ENCODE results near the gene IL12RB2. TPM values are rescaled to one million over a fixed set of nuclear protein-coding genes. Genes with fewer than 3 reads are reported as not detected.

Gene IL12RB2
- total RNA-seq, 4 donors from 2014 or later, result 0.87 to 6.5 (median 1.7) TPM

- peak; percentile 91 to 92 for DNase-seq (ENCODE audit: low spot score in 2 of 2)
- 1% methylated on average over 47 to 62 of the region's 62 CpGs for WGBS, 2 donors
- peak; percentile 53 to 56 for TF ChIP-seq POLR2A (IDR thresholded peaks at IDR 0.05)
- TF ChIP-seq EP300 (IDR thresholded peaks at IDR 0.05), result peak in 1 of 2 donors; percentile 97
- no peak for TF ChIP-seq CTCF (IDR thresholded peaks at IDR 0.05)
Observed at GRCh38 chr1:67430358-67431155, 122.9 kb downstream of the IL12RB2 start, which contains the start of gene SERBP1. Gene SERBP1, minus strand, starts transcription at chr1:67430402. Its CDS starts 102 bp downstream, at chr1:67430300.

GRCh38 chr1:67431156-67431765 is 123.6 kb downstream of the IL12RB2 start:
- Histone ChIP-seq H3K4me3 (peak overlapping the region; percentile 82 to 87 (median 84)), H3K36me3 (no peaks in the 10 kb centered on the region), H3K4me1 (peaks cover 0 to 48% (median 18%) of the 10 kb centered on the region in 4 donors), H3K27me3 (no peaks in the 10 kb centered on the region), H3K27ac (peak overlapping the region; percentile 88 to 96 (median 92)), H3K9me3 (no peaks in the 10 kb centered on the region)
- TF ChIP-seq CTCF (IDR thresholded peaks at IDR 0.05) (no peak), EP300 (IDR thresholded peaks at IDR 0.05) (no peak)
- WGBS, 2 donors, result 19 to 20% methylated on average over 12 of the region's 12 CpGs
- no peak for DNase-seq (ENCODE audit: low spot score in 2 of 2)

More at GRCh38 chr1:67430358-67431155, 122.9 kb downstream of the IL12RB2 start, which contains the start of gene SERBP1:
- Histone ChIP-seq H3K9me3 (no peaks in the 10 kb centered on the region), H3K27ac (peak within 1 kb of the TSS; percentile 88 to 96 (median 92)), H3K4me1 (peaks cover 0 to 55% (median 22%) of the 10 kb centered on the region in 4 donors), H3K36me3 (peaks cover 0 to 7% (median 6%) of the 10 kb centered on the region in 3 donors), H3K27me3 (no peaks in the 10 kb centered on the region), H3K4me3 (peak within 1 kb of the TSS; percentile 82 to 87 (median 84))

- TF ChIP-seq CTCF (IDR thresholded peaks at IDR 0.05), result no peak
- TF ChIP-seq EP300 (IDR thresholded peaks at IDR 0.05), result no peak
- TF ChIP-seq POLR2A (IDR thresholded peaks at IDR 0.05), result no peak
- H3K9me3 ChIP-seq, result no peaks in the 10 kb centered on the region
- peaks cover 0 to 40% (median 11%) of the 10 kb centered on the region in 4 donors for H3K4me1 ChIP-seq
- 50 to 55% methylated on average over 8 of the region's 8 CpGs for WGBS, 2 donors
- no peak for DNase-seq (ENCODE audit: low spot score in 2 of 2)
- no peaks in the 10 kb centered on the region for H3K36me3 ChIP-seq
- H3K27ac ChIP-seq, result peak overlapping the region in 2 of 4 donors; percentile 92 to 96
- peak overlapping the region in 1 of 4 donors; percentile 83 for H3K4me3 ChIP-seq
- no peaks in the 10 kb centered on the region for H3K27me3 ChIP-seq
Observed at GRCh38 chr1:67431869-67432578, 124.4 kb downstream of the IL12RB2 start.

GRCh38 chr1:67432745-67433144 is 125.1 kb downstream of the IL12RB2 start:
- no peak for DNase-seq (ENCODE audit: low spot score in 2 of 2)
- H3K36me3 ChIP-seq, result no peaks in the 10 kb centered on the region
- no peak overlapping the region for H3K27ac ChIP-seq
- WGBS, 2 donors, result 73 to 79% methylated on average over 1 of the region's 1 CpG
- TF ChIP-seq POLR2A (IDR thresholded peaks at IDR 0.05) (no peak), EP300 (IDR thresholded peaks at IDR 0.05) (no peak), CTCF (IDR thresholded peaks at IDR 0.05) (no peak)
- peaks cover 0 to 33% (median 7%) of the 10 kb centered on the region in 4 donors for H3K4me1 ChIP-seq
- H3K4me3 ChIP-seq, result no peak overlapping the region
- no peaks in the 10 kb centered on the region for H3K27me3 ChIP-seq
- no peaks in the 10 kb centered on the region for H3K9me3 ChIP-seq

Measured in tibial nerve (tissue), 4 donors.